HEK293 (cell line): ENCODE measurements around the gene CTBP2.

ENCODE experiments used
- CTCF ChIA-PET: fragments of 350-600 bp; formaldehyde crosslinking; extraction: SDS; loops from one replicate; lab custom pipeline; 2021; ENCODE audit warnings: antibody characterized with exemption; lab: Yijun Ruan, JAX
- POLR2A ChIA-PET: fragments of 300-600 bp; formaldehyde crosslinking; extraction: SDS; loops from one replicate; lab custom pipeline; 2020; ENCODE audit warnings: antibody characterized with exemption, inconsistent platforms; lab: Yijun Ruan, JAX
- H3K27ac ChIP-seq: fragments of 200-500 bp; sonication (Bioruptor generic); 2 replicates; pipeline ENCODE4 v1.5.1; 2014; ENCODE audit warnings: low read depth, low read length, control low read depth, inconsistent platforms; ENCODE audit errors: extremely low read depth
- H3K36me3 ChIP-seq, 2 experiments: fragments of 200-500 bp in 1 of 2; sonication (Bioruptor generic) in 1 of 2; 1 replicate in 1 of 2; 2 replicates in 1 of 2; pipeline ENCODE4 v1.5.1; 2014 to 2017; ENCODE audit warnings: inconsistent platforms in 2 of 2, low read length in 2 of 2; ENCODE audit not compliant: control insufficient read depth in 2 of 2, insufficient read depth in 1 of 2
- H3K4me1 ChIP-seq: fragments of 200-500 bp; sonication (Bioruptor generic); 2 replicates; pipeline ENCODE4 v1.5.1; 2014; ENCODE audit warnings: mild to moderate bottlenecking, low read length, inconsistent platforms; ENCODE audit not compliant: control insufficient read depth, insufficient read depth
- H3K4me3 ChIP-seq: 2 replicates; pipeline ENCODE4 v1.5.1; 2011; ENCODE audit warnings: low read depth, mild to moderate bottlenecking, control low read depth, low read length, moderate library complexity
- H3K9me3 ChIP-seq: fragments of 200-500 bp; sonication (Bioruptor generic); 2 replicates; pipeline ENCODE4 v1.5.1; 2014; ENCODE audit warnings: low read depth, low read length, inconsistent platforms; ENCODE audit not compliant: control insufficient read depth, insufficient read depth
- GLI2 ChIP-seq: fragments of 450-650 bp; formaldehyde crosslinking; IDR thresholded peaks from 2 replicates; pipeline ENCODE4; 2017; ENCODE audit warnings: missing biosample characterization, missing genetic modification characterization, low read depth, borderline replicate concordance
- HOXD13 ChIP-seq: sonication (generic); formaldehyde crosslinking; IDR thresholded peaks from 2 replicates; pipeline ENCODE4 v1.8.0; 2022; ENCODE audit warnings: missing genetic modification reagents, borderline replicate concordance
- PRDM1 ChIP-seq: fragments of 450-650 bp; formaldehyde crosslinking; IDR thresholded peaks from 2 replicates; pipeline ENCODE4; 2016; ENCODE audit warnings: missing biosample characterization, missing genetic modification characterization
- PRDM6 ChIP-seq: fragments of 450-650 bp; formaldehyde crosslinking; IDR thresholded peaks from 2 replicates; pipeline ENCODE4 v1.5.1; 2017; ENCODE audit warnings: missing biosample characterization, missing genetic modification characterization
- TRIM28 ChIP-seq: IDR thresholded peaks from 2 replicates; pipeline ENCODE4 v1.6.1; 2011; ENCODE audit warnings: low read length, control low read depth, borderline replicate concordance
- TSHZ1 ChIP-seq: fragments of 450-650 bp; formaldehyde crosslinking; IDR thresholded peaks from 2 replicates; pipeline ENCODE4 v1.5.1; 2016; ENCODE audit warnings: missing biosample characterization, missing genetic modification characterization, borderline replicate concordance
- ZBTB17 ChIP-seq: fragments of 450-650 bp; formaldehyde crosslinking; IDR thresholded peaks from 2 replicates; pipeline ENCODE4 v1.5.1; 2016; ENCODE audit warnings: missing biosample characterization, missing genetic modification characterization
- ZBTB49 ChIP-seq: fragments of 450-650 bp; formaldehyde crosslinking; IDR thresholded peaks from 2 replicates; pipeline ENCODE4 v1.5.1; 2016; ENCODE audit warnings: missing biosample characterization, missing genetic modification characterization, low read depth
- ZBTB7A ChIP-seq: fragments of 450-650 bp; formaldehyde crosslinking; IDR thresholded peaks from 2 replicates; pipeline ENCODE4 v1.5.1; 2016; ENCODE audit warnings: low read depth, missing biosample characterization, missing genetic modification characterization
- ZEB2 ChIP-seq: fragments of 450-650 bp; formaldehyde crosslinking; IDR thresholded peaks from 2 replicates; pipeline ENCODE4 v1.5.1; 2016; ENCODE audit warnings: missing biosample characterization, missing genetic modification characterization
- ZFHX2 ChIP-seq: fragments of 450-650 bp; formaldehyde crosslinking; conservative IDR thresholded peaks from 2 replicates; pipeline ENCODE4 v1.5.1; 2016; ENCODE audit warnings: missing biosample characterization, missing genetic modification characterization
- ZNF140 ChIP-seq: fragments of 450-650 bp; formaldehyde crosslinking; IDR thresholded peaks from 2 replicates; pipeline ENCODE4 v1.5.1; 2016; ENCODE audit warnings: missing biosample characterization, missing genetic modification characterization
- ZNF211 ChIP-seq: fragments of 450-650 bp; formaldehyde crosslinking; IDR thresholded peaks from 2 replicates; pipeline ENCODE4 v1.5.1; 2016; ENCODE audit warnings: low read depth, missing biosample characterization, missing genetic modification characterization
- ZNF24 ChIP-seq: fragments of 450-650 bp; formaldehyde crosslinking; IDR thresholded peaks from 2 replicates; pipeline ENCODE4 v1.5.1; 2016; ENCODE audit warnings: missing biosample characterization, missing genetic modification characterization
- ZNF26 ChIP-seq: fragments of 450-650 bp; formaldehyde crosslinking; IDR thresholded peaks from 2 replicates; pipeline ENCODE4 v1.5.1; 2016; ENCODE audit warnings: missing biosample characterization, missing genetic modification characterization
- ZNF274 ChIP-seq, 2 experiments: fragments of 200-500 bp in 1 of 2; fragments of 450-650 bp in 1 of 2; sonication (Bioruptor generic) in 1 of 2; formaldehyde crosslinking in 1 of 2; IDR thresholded peaks; 2 replicates each; pipeline versions ENCODE4 v1.5.1 to v1.6.1; 2014 to 2016; ENCODE audit warnings: borderline replicate concordance in 1 of 2, inconsistent platforms in 1 of 2, low read length in 1 of 2, missing biosample characterization in 1 of 2, missing genetic modification characterization in 1 of 2
- ZNF280D ChIP-seq: fragments of 450-650 bp; formaldehyde crosslinking; IDR thresholded peaks from 2 replicates; pipeline ENCODE4 v1.5.1; 2016; ENCODE audit warnings: missing biosample characterization, missing genetic modification characterization
- ZNF514 ChIP-seq: fragments of 450-650 bp; formaldehyde crosslinking; IDR thresholded peaks from 2 replicates; pipeline ENCODE4 v1.5.1; 2016; ENCODE audit warnings: missing biosample characterization, missing genetic modification characterization
- ZNF548 ChIP-seq: fragments of 450-650 bp; formaldehyde crosslinking; IDR thresholded peaks from 2 replicates; pipeline ENCODE4 v1.5.1; 2016; ENCODE audit warnings: missing biosample characterization, missing genetic modification characterization
- ZNF555 ChIP-seq: fragments of 450-650 bp; formaldehyde crosslinking; conservative IDR thresholded peaks from 2 replicates; pipeline ENCODE4 v1.5.1; 2017; ENCODE audit warnings: missing biosample characterization, mild to moderate bottlenecking, missing genetic modification characterization, inconsistent platforms
- ZNF560 ChIP-seq: fragments of 450-650 bp; formaldehyde crosslinking; IDR thresholded peaks from 2 replicates; pipeline ENCODE4 v1.5.1; 2017; ENCODE audit warnings: missing biosample characterization, missing genetic modification characterization, borderline replicate concordance
- ZNF571 ChIP-seq: fragments of 450-650 bp; formaldehyde crosslinking; IDR thresholded peaks from 2 replicates; pipeline ENCODE4 v1.5.0; 2017; ENCODE audit warnings: missing biosample characterization, missing genetic modification characterization
- ZNF768 ChIP-seq: fragments of 450-650 bp; formaldehyde crosslinking; IDR thresholded peaks from 2 replicates; pipeline ENCODE4 v1.5.1; 2018; ENCODE audit warnings: missing biosample characterization, mild to moderate bottlenecking, missing genetic modification characterization
- ZNF791 ChIP-seq: fragments of 450-650 bp; formaldehyde crosslinking; IDR thresholded peaks from 2 replicates; pipeline ENCODE4 v1.5.1; 2016; ENCODE audit warnings: missing biosample characterization, missing genetic modification characterization
- ZNF837 ChIP-seq: fragments of 450-650 bp; formaldehyde crosslinking; IDR thresholded peaks from 2 replicates; pipeline ENCODE4 v1.5.1; 2016; ENCODE audit warnings: missing biosample characterization, missing genetic modification characterization

Gene CTBP2

GRCh38 chr10:125174360-125174759, 14.0 kb upstream of the CTBP2 start:
- POLR2A ChIA-PET: no interaction called here
- Histone ChIP-seq H3K9me3 (no peaks in the 10 kb centered on the region), H3K27ac (no peak overlapping the region), H3K36me3 (no peaks in the 10 kb centered on the region), H3K4me1 (no peaks in the 10 kb centered on the region), H3K4me3 (no peak overlapping the region)
- TF ChIP-seq ZNF211 (tag by site-specific recombination) (no peak), ZNF837 (no peak), TSHZ1 (tag by site-specific recombination) (no peak), ZNF548 (no peak), ZBTB7A (tag by site-specific recombination) (no peak), ZNF26 (no peak), TRIM28 (no peak), ZNF24 (tag by site-specific recombination) (no peak), ZNF514 (no peak), ZBTB17 (tag by site-specific recombination) (no peak), HOXD13 (CRISPR knock-in tag) (no peak), ZEB2 (tag by site-specific recombination) (no peak), ZFHX2 (tag by site-specific recombination) (no peak)
- CTCF ChIA-PET: no interaction called here

- no peaks in the 10 kb centered on the region for H3K36me3 ChIP-seq
- H3K27ac ChIP-seq: no peak overlapping the region
- H3K4me1 ChIP-seq: no peaks in the 10 kb centered on the region
- no peaks in the 10 kb centered on the region for H3K9me3 ChIP-seq
- no peak overlapping the region for H3K4me3 ChIP-seq
- POLR2A ChIA-PET: no interaction called here
- CTCF ChIA-PET: no interaction called here
- no peak for TF ChIP-seq GLI2
- TF ChIP-seq PRDM6 (tag by site-specific recombination): no peak
- TF ChIP-seq ZNF571 (tag by site-specific recombination): no peak
- TF ChIP-seq ZNF791 (tag by site-specific recombination): no peak
- TF ChIP-seq ZNF140 (tag by site-specific recombination): no peak
- TF ChIP-seq ZNF560 (tag by site-specific recombination): no peak
- no peak for TF ChIP-seq ZNF768 (tag by site-specific recombination)
- TF ChIP-seq PRDM1 (tag by site-specific recombination): no peak
- no peak for TF ChIP-seq ZBTB49 (tag by site-specific recombination)
- no peak for TF ChIP-seq ZNF280D (tag by site-specific recombination)
- no peak for TF ChIP-seq ZNF274 (IDR thresholded peaks at IDR 0.05; ENCODE audit: low read length)
- no peak for TF ChIP-seq ZNF274 (tag by site-specific recombination; IDR thresholded peaks at IDR 0.05; ENCODE audit: borderline replicate concordance)
- no peak for TF ChIP-seq ZNF555
Observed at GRCh38 chr10:125172694-125173093, 12.3 kb upstream of the CTBP2 start.
